Activated CD4-positive, alpha-beta T cell treated with anti-CD3 and anti-CD28 coated beads for 36 hours (primary cell): Measurements from ENCODE around the gene VPREB1. TPM values are rescaled to one million over a fixed set of nuclear protein-coding genes. Genes with fewer than 3 reads are reported as not detected.
"Not testable (repeated sequence)": the region's sequence is repeated elsewhere in the genome, so short reads cannot be mapped to it uniquely, and the experiment has no call there.

Experiments used
- ATAC-seq: fragments of 200-7000 bp; cut with Tn5 transposase; one replicate; pipeline ENCODE4 v1.10.0; 2021; ENCODE audit warnings: mild to moderate bottlenecking, moderate library complexity
- CTCF ChIA-PET: fragments of 350-600 bp; sonication (Branson Sonifier 250); formaldehyde crosslinking; loops from one replicate; lab custom pipeline; 2021; ENCODE audit warnings: antibody characterized with exemption; lab: Charles Lee
- POLR2A ChIA-PET: fragments of 350-600 bp; sonication (Branson Sonifier 250); formaldehyde crosslinking; loops from one replicate; lab custom pipeline; 2021; ENCODE audit warnings: antibody characterized with exemption, inconsistent platforms; lab: Charles Lee
- DNase-seq: peaks from one replicate; pipeline ENCODE4 v3.0.0-alpha.2; 2020
- H3K27ac Mint-ChIP-seq: one replicate; pipeline ENCODE4 v1.8.0; 2021; ENCODE audit warnings: mixed read lengths
- H3K27me3 Mint-ChIP-seq: one replicate; pipeline ENCODE4 v1.8.0; 2021; ENCODE audit warnings: mixed read lengths
- H3K36me3 Mint-ChIP-seq: one replicate; pipeline ENCODE4 v1.8.0; 2021; ENCODE audit warnings: low read depth, mixed read lengths
- H3K4me1 Mint-ChIP-seq: one replicate; pipeline ENCODE4 v1.8.0; 2021; ENCODE audit warnings: mixed read lengths
- H3K4me3 Mint-ChIP-seq: one replicate; pipeline ENCODE4 v1.8.0; 2021; ENCODE audit warnings: mild to moderate bottlenecking, moderate library complexity, mixed read lengths
- H3K9me3 Mint-ChIP-seq: one replicate; pipeline ENCODE4 v1.8.0; 2021; ENCODE audit warnings: low read depth, mixed read lengths
- intact Hi-C, 2 experiments: fragments of 100-400 bp; cut with DNase I in 1 of 2; cut with micrococcal nuclease in 1 of 2; formaldehyde crosslinking; loops; one replicate each; pipeline versions ENCODE4 v1.14.2 to v1.15.1; 2022 to 2024; cut with DNase I, micrococcal nuclease
- total RNA-seq, 2 experiments: library from RNA; stranded (reverse); gene quantifications; one replicate each; pipeline ENCODE4 v1.2.3, GENCODE V29; 2021

VPREB1 gene
- total RNA-seq, 2 experiments from 2014 or later = not detected

DNA sequence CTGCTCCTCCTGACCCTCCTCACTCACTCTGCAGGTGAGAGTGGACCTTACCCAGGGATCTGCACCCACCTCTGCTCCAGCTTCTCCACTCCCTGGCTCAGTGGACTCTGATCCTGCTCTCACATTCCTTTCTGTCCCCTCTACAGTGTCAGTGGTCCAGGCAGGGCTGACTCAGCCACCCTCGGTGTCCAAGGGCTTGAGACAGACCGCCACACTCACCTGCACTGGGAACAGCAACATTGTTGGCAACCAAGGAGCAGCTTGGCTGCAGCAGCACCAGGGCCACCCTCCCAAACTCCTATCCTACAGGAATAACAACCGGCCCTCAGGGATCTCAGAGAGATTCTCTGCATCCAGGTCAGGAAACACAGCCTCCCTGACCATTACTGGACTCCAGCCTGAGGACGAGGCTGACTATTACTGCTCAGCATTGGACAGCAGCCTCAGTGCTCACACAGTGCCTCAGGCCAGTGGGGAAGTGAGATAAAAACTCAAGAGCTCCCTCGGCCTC is 29.7 kb upstream of the VPREB1 start:
- ChIA-PET CTCF (interaction anchor here (0.7 to 16.0 kb wide), 4 partner anchors 11 to 82 kb away, joined by 3 to 313 read pairs (median 8); partner anchors contain the start of gene VPREB1), POLR2A (interaction anchor here (0.7 kb wide), 1 partner anchor 1213 kb away, joined by 3 read pairs; the partner anchor contains the start of gene THAP7)
- intact Hi-C loops = loop anchor here in 1 of 2 experiments (5.0 kb wide), 2 partner anchors 292 to 348 kb away; partner anchors contain the start of genes MAPK1 and ZNF280B
- DNase-seq (no peak), ATAC-seq (no peak)
- peaks cover 25% of the 10 kb centered on the region for H3K4me1 Mint-ChIP-seq
- H3K27ac Mint-ChIP-seq = no peak overlapping the region
- H3K27me3 Mint-ChIP-seq = no peaks in the 10 kb centered on the region
- H3K36me3 Mint-ChIP-seq = no peaks in the 10 kb centered on the region
- H3K9me3 Mint-ChIP-seq = no peaks in the 10 kb centered on the region
- no peak overlapping the region for H3K4me3 Mint-ChIP-seq

DNA sequence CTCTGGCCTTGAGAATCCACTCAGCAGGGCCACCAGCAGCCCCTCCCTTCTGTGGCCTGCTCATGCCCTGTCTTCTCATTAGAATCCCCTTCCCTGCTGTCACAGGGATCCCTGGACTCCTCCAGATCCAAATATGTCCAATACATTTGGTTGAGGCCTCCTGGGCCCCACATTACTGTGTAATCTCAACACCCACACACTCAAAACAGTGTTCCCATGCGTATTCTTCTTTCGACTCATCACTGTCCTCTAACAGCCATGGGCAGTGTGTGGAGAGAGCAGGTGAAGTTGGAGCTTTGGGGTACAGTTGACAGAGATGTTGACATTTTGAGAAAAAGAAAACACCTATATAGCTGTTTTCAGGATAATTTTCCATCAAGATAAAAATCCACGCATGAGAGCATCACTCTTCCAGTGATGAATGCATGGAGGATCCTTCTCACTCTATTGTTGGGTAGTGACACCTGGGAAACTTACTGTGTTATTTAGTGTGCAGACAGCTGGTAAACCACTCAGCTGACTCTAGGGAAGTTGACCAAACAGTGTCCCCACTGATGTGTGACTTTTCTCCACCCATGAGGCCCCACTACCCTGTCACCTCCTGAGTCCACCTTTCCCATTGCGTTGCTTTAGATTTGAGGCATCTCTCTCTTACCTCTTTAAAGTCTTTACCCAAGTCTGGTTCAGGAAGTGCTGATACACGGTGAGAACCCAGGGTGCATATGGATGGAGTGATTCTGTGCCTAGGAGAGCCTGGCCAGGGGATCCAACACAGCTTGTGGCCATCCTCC is 28.7 kb upstream of the VPREB1 start:
- DNase-seq = no peak
- peaks cover 16% of the 10 kb centered on the region for H3K4me1 Mint-ChIP-seq
- H3K4me3 Mint-ChIP-seq = no peak overlapping the region
- no peaks in the 10 kb centered on the region for H3K9me3 Mint-ChIP-seq
- intact Hi-C loops = no loop called here
- ChIA-PET POLR2A (no interaction called here), CTCF (interaction anchor here (0.7 to 1.3 kb wide), 3 partner anchors 10 to 15 kb away, joined by 3 read pairs; no protein-coding TSS in a partner anchor)
- H3K36me3 Mint-ChIP-seq = no peaks in the 10 kb centered on the region
- peak; percentile 34 for ATAC-seq
- no peaks in the 10 kb centered on the region for H3K27me3 Mint-ChIP-seq
- no peak overlapping the region for H3K27ac Mint-ChIP-seq

DNA sequence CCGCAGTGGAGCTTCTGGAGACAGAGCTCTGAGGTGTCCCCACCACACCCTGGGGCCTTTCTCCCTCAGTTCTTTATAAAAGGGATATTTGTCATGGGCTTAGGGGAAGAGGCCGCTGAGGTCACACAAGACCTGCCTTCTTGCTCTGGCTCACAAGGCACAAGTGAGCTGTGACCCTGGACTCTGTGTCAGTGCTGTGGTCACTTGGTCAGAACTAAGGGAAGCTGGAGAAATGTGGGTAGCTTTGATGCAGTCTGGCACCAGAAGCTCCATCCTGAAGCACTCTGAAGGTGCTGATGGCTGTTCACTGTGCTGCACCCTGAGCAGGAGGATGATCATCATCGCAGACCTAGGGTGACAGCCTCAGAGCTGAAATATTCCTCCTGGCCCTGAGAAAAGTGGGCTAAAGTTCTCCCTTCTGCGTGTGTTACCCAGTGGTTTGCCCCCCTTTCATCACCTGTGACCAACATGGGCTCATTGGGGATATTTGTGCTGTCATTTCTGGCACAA is 28.1 kb upstream of the VPREB1 start:
- ChIA-PET POLR2A (no interaction called here), CTCF (interaction anchor here (0.7 to 1.3 kb wide), 3 partner anchors 10 to 14 kb away, joined by 3 read pairs; no protein-coding TSS in a partner anchor)
- Mint-ChIP-seq H3K4me1 (peaks cover 10% of the 10 kb centered on the region), H3K4me3 (no peak overlapping the region), H3K27me3 (no peaks in the 10 kb centered on the region), H3K27ac (no peak overlapping the region), H3K36me3 (no peaks in the 10 kb centered on the region), H3K9me3 (no peaks in the 10 kb centered on the region)
- DNase-seq (no peak), ATAC-seq (peak; percentile 26)
- intact Hi-C loops = no loop called here

DNA sequence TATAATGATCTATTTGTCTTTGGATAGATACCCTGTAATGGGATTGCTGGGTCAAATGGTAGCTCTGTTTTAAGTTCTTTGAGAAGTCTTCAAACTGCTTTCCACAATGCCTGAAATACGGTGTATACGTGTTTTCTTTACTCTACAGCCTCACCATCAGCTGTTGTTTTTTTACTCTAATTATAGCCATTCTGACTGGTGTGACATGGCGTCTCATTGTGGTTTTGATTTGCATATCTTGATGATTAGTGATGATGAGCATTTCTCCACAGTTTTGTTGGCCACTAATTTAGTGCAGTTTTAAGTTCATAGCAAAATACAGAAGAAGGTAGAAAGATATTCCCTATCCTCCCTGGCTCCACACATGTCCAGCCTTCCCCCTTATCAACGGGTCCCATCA is 26.3 kb upstream of the VPREB1 start:
- ATAC-seq (no peak), DNase-seq (no peak)
- no peak overlapping the region for H3K27ac Mint-ChIP-seq
- no peak overlapping the region for H3K4me3 Mint-ChIP-seq
- H3K27me3 Mint-ChIP-seq = no peaks in the 10 kb centered on the region
- CTCF ChIA-PET = interaction anchor here (1.1 to 2.2 kb wide), 2 partner anchors 17 kb away, joined by 9 to 12 read pairs; no protein-coding TSS in a partner anchor
- H3K36me3 Mint-ChIP-seq = no peaks in the 10 kb centered on the region
- H3K4me1 Mint-ChIP-seq = peaks cover 7% of the 10 kb centered on the region
- intact Hi-C loops = no loop called here
- H3K9me3 Mint-ChIP-seq = no peaks in the 10 kb centered on the region
- POLR2A ChIA-PET = no interaction called here

DNA sequence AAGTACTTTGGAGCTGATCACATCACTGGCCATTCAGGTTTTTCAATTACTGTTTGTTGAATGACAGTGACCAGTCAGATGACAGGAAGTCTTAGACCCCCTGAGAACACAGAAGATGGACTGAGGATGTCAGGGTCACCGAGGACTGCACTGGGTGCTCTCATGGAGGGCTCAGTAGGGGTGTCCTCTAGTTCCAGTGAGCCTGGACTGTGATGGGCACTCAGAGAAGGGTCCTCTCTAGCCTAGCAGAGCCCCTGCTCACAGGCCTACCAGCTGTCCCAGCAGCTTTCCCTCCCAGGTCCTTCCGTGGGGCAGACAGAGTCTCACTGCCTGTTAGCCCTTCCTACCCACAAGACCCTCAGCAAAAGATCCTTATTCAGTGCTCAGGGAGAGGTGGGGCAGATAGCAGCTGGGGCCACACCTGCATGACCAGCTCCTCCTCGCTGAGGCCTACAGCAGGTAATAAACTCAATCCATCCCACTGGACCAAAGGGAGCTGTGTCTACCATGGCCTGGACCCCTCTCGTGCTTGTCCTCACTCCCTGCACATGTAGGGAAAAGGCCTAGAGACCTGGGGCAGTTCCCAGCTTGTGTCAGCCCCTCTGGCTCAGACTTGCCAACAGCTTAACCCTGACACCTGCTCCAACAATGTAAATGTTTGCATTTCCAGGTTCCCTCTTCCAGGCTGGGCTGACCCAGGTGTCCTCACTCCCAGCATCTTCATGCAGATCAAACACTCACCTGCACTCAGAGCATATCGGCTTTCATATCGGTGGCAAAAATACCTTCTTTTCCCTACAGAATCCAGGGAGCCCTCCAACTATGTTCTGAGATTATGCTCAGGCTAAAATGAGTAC is 25.2 kb upstream of the VPREB1 start:
- CTCF ChIA-PET = interaction anchor here (0.9 to 2.2 kb wide), 3 partner anchors 11 to 18 kb away, joined by 3 to 12 read pairs (median 9); no protein-coding TSS in a partner anchor
- no peak for ATAC-seq

DNA sequence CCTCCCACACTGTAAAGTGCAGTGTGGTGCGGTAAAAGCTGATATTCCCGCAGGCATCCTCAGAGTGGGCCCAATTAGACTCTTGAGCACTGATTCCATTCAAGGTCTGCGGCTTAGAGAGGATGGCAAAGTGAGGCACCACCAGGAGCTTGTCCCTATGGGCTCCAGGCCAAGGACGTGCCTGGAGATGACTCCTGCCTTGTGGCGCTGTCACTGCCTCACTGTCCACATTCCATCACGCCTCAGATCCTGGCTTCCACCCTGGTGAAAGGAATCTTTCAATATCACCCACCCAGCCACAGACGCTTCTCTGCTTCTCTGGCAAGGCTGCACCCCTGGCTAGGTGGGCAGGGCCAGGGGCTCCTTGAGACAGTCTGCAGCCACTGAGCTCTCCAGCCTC is 23.5 kb upstream of the VPREB1 start:
- POLR2A ChIA-PET, intact Hi-C loops, CTCF ChIA-PET: not testable (repeated sequence)

More for the DNA sequence above, 25.2 kb upstream of the VPREB1 start:
- Mint-ChIP-seq H3K27me3 (no peaks in the 10 kb centered on the region), H3K4me3 (no peak overlapping the region), H3K27ac (no peak overlapping the region), H3K9me3 (no peaks in the 10 kb centered on the region), H3K4me1 (peaks cover 7% of the 10 kb centered on the region), H3K36me3 (no peaks in the 10 kb centered on the region)
- intact Hi-C loops = no loop called here
- POLR2A ChIA-PET = no interaction called here
- DNase-seq = no peak

DNA sequence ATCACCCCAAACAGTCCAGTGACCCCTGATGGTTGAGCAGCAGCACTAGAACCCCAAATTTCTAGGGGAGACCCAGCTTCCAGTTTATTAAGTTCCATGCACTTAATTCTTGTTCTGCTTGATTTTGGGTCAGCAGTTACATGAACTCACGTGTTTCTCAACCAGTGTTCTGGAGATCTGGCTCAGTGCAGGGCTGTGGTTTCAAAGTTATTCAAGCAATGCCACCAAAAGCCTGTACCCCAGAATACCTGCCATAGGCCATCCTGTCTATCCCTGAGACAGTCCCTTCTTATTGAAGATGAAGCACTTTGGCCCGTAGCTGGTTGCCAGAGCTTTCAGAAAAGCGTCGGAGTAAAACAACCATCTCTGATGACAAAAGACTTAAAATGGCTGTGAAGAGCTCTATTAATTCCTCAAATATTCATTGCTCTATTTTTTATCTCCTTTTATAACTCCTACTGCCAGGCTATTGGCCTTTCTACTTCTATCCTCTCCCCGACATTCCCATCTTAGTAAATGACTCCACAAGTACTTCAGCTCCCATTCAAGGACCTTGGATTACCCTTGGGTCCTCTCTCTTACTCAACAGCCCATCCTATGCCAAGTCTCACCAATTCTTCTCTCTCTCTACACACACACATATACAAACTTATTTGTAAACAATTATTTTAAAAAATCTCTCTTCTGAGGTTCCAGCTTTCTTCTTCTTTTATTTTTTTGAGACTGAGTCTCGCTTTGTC is 18.0 kb upstream of the VPREB1 start:
- no peaks in the 10 kb centered on the region for H3K4me1 Mint-ChIP-seq
- H3K27ac Mint-ChIP-seq = no peak overlapping the region
- POLR2A ChIA-PET = no interaction called here
- DNase-seq (no peak), ATAC-seq (no peak)
- no peaks in the 10 kb centered on the region for H3K36me3 Mint-ChIP-seq
- H3K9me3 Mint-ChIP-seq = no peaks in the 10 kb centered on the region
- peaks cover 2% of the 10 kb centered on the region for H3K27me3 Mint-ChIP-seq
- H3K4me3 Mint-ChIP-seq = no peak overlapping the region
- intact Hi-C loops = no loop called here
- CTCF ChIA-PET = interaction anchor here (0.7 to 1.7 kb wide), 7 partner anchors 9 to 26 kb away, joined by 3 to 12 read pairs (median 4); no protein-coding TSS in a partner anchor

More for the DNA sequence above, 23.5 kb upstream of the VPREB1 start:
- H3K36me3 Mint-ChIP-seq, ATAC-seq, H3K4me1 Mint-ChIP-seq, H3K27me3 Mint-ChIP-seq, H3K4me3 Mint-ChIP-seq, DNase-seq, H3K27ac Mint-ChIP-seq, H3K9me3 Mint-ChIP-seq: not testable (repeated sequence)

DNA sequence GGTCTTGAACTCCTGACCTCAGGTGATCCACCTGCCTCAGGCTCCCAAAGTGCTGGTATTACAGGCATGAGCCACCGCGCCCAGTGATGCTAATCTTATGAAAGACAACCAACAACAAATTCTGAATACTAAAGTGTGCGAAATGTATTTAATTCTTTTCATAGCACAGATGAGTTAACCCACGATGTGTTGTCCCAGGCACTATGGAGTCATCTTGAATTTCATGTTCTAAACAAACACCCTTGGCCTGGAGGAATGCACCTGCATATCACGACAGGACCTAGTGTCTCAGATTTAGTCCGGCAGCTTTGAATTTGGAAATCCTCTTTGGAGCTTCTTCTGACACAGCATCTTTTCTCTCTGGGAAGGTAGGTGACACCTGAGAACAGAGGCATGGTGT is 16.2 kb upstream of the VPREB1 start:
- no peak overlapping the region for H3K27ac Mint-ChIP-seq
- POLR2A ChIA-PET = no interaction called here
- H3K4me3 Mint-ChIP-seq = no peak overlapping the region
- H3K36me3 Mint-ChIP-seq = no peaks in the 10 kb centered on the region
- intact Hi-C loops = no loop called here
- H3K9me3 Mint-ChIP-seq = no peaks in the 10 kb centered on the region
- H3K4me1 Mint-ChIP-seq = no peaks in the 10 kb centered on the region
- no peak for ATAC-seq
- CTCF ChIA-PET = interaction anchor here (0.5 to 1.6 kb wide), 6 partner anchors 9 to 27 kb away, joined by 3 to 6 read pairs (median 4); no protein-coding TSS in a partner anchor
- H3K27me3 Mint-ChIP-seq = peaks cover 2% of the 10 kb centered on the region
- DNase-seq = no peak

DNA sequence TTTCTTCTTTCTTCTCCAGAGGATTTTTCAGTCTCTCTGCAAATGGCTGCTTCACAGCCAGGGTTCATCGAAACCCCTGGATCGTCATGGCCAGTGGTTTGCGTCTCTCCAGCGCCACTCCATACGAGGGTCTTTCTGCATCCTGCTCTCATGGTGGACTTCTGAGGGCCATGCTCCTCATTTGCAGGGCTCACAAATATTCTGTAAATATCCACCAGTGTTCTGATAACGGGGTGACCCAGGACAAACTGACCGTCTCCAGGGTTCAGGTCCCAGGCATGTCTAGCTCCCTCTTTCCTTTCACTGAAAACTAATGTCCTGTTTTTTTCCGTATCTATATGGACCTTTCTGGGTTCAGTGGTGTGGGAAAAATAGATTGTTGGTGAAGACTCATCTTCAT is 15.7 kb upstream of the VPREB1 start:
- Mint-ChIP-seq H3K36me3 (no peaks in the 10 kb centered on the region), H3K27ac (no peak overlapping the region), H3K4me1 (no peaks in the 10 kb centered on the region), H3K9me3 (no peaks in the 10 kb centered on the region), H3K27me3 (peaks cover 2% of the 10 kb centered on the region), H3K4me3 (no peak overlapping the region)
- DNase-seq = no peak
- intact Hi-C loops = no loop called here
- ATAC-seq = no peak
- POLR2A ChIA-PET = no interaction called here
- CTCF ChIA-PET = interaction anchor here (1.0 to 1.6 kb wide), 5 partner anchors 9 to 27 kb away, joined by 3 to 6 read pairs (median 4); no protein-coding TSS in a partner anchor

DNA sequence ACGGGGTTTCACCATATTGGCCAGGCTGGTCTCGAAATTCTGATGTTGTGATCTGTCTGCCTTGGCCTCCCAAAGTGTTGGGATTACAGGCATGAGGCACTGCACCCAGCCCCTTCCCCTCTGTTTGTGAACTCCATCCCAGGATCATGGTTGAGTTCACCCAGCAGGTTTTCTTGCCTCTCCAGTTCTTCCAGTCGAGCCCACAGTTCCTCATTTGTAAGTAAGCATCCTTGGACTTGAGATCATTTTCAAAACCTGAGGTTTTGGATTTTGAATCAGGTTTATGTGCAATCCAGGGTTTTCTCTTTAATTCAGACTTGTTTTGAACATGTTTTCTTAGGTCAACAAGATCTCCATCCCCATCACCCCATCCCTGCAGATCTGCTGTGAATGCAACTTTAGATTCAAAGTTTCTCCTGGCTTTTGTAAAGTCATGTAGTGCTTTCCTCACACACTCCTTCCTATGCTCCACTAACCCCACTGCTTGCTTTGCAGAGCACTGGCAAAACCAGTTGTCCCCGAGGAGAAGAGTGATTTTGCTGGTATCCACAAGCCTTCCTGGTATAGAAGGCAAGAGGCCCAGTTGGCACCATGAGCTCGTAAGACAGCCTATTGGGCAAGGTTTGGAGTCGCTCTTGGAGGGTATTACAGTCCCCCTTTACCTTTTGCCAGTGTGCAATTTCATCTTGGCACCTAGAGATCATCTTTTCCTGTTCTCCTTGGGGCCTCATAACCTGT is 14.7 kb upstream of the VPREB1 start:
- DNase-seq (no peak), ATAC-seq (no peak)
- no peaks in the 10 kb centered on the region for H3K36me3 Mint-ChIP-seq
- H3K4me3 Mint-ChIP-seq = no peak overlapping the region
- CTCF ChIA-PET = interaction anchor here (0.9 to 15.8 kb wide), 4 partner anchors 8 to 28 kb away, joined by 3 to 313 read pairs (median 4); no protein-coding TSS in a partner anchor
- no peaks in the 10 kb centered on the region for H3K9me3 Mint-ChIP-seq
- peaks cover 2% of the 10 kb centered on the region for H3K27me3 Mint-ChIP-seq
- H3K4me1 Mint-ChIP-seq = no peaks in the 10 kb centered on the region
- POLR2A ChIA-PET = interaction anchor here (0.6 kb wide), 1 partner anchor 173 kb away, joined by 3 read pairs; no protein-coding TSS in a partner anchor
- intact Hi-C loops = no loop called here
- H3K27ac Mint-ChIP-seq = no peak overlapping the region
